H9 (cell line): ENCODE results near the gene UGT2A3. TPM values are rescaled to one million over a fixed set of nuclear protein-coding genes. Genes with fewer than 3 reads are reported as not detected.

ENCODE experiments used
- DNase-seq: peaks from one replicate; pipeline ENCODE4 v3.0.0-alpha.2; 2017
- H2AFZ ChIP-seq: one replicate; pipeline ENCODE4 v1.6.1; 2013; ENCODE audit warnings: mild to moderate bottlenecking, low read length, control low read depth, moderate library complexity
- H2AK5ac ChIP-seq: 2 replicates; pipeline ENCODE4 v1.6.1; 2013; ENCODE audit warnings: low read length, control low read depth, mixed read lengths; ENCODE audit not compliant: insufficient read length
- H2BK120ac ChIP-seq: one replicate; pipeline ENCODE4 v1.6.1; 2013; ENCODE audit warnings: low read depth, mild to moderate bottlenecking, low read length, control low read depth, inconsistent platforms; ENCODE audit not compliant: poor library complexity, severe bottlenecking
- H2BK12ac ChIP-seq: 2 replicates; pipeline ENCODE4 v1.6.1; 2013; ENCODE audit warnings: low read length, control low read depth, mixed read lengths, low read depth; ENCODE audit not compliant: insufficient read length
- H2BK15ac ChIP-seq: 2 replicates; pipeline ENCODE4 v1.6.1; 2013; ENCODE audit warnings: low read depth, low read length, control low read depth
- H2BK20ac ChIP-seq: one replicate; pipeline ENCODE4 v1.6.1; 2013; ENCODE audit warnings: low read depth, mild to moderate bottlenecking, low read length, control low read depth, inconsistent platforms; ENCODE audit not compliant: poor library complexity, severe bottlenecking
- H2BK5ac ChIP-seq: 2 replicates; pipeline ENCODE4 v1.6.1; 2013; ENCODE audit warnings: low read length, control low read depth, mixed read lengths; ENCODE audit not compliant: insufficient read length
- H3K14ac ChIP-seq: 2 replicates; pipeline ENCODE4 v1.6.1; 2013; ENCODE audit warnings: low read length, control low read depth; ENCODE audit not compliant: insufficient read depth
- H3K18ac ChIP-seq: 2 replicates; pipeline ENCODE4 v1.6.1; 2013; ENCODE audit warnings: low read depth, mild to moderate bottlenecking, mixed read lengths, low read length, control low read depth; ENCODE audit not compliant: insufficient read length
- H3K23ac ChIP-seq: 2 replicates; pipeline ENCODE4 v1.6.1; 2013; ENCODE audit warnings: low read length, control low read depth, mixed read lengths, low read depth; ENCODE audit not compliant: insufficient read length
- H3K23me2 ChIP-seq: 2 replicates; pipeline ENCODE4 v1.6.1; 2013; ENCODE audit warnings: low read depth, mild to moderate bottlenecking, mixed read lengths, low read length, control low read depth; ENCODE audit not compliant: insufficient read length, poor library complexity, severe bottlenecking
- H3K27ac ChIP-seq: 2 replicates; pipeline ENCODE4 v1.5.1; 2013; ENCODE audit warnings: low read length, control low read depth, mixed read lengths, low read depth; ENCODE audit not compliant: insufficient read length
- H3K27me3 ChIP-seq: 2 replicates; pipeline ENCODE4 v1.6.1; 2013; ENCODE audit warnings: low read length, control low read depth, inconsistent platforms; ENCODE audit not compliant: insufficient read depth
- H3K4ac ChIP-seq: 2 replicates; pipeline ENCODE4 v1.6.1; 2013; ENCODE audit warnings: low read depth, mild to moderate bottlenecking, control low read depth, inconsistent platforms, low read length, moderate library complexity
- H3K4me1 ChIP-seq: 2 replicates; pipeline ENCODE4 v1.6.1; 2013; ENCODE audit warnings: low read length, control low read depth, inconsistent platforms; ENCODE audit not compliant: insufficient read depth
- H3K4me2 ChIP-seq: 2 replicates; pipeline ENCODE4 v1.6.1; 2013; ENCODE audit warnings: low read length, control low read depth, mixed read lengths; ENCODE audit not compliant: insufficient read length, insufficient read depth
- H3K56ac ChIP-seq: 2 replicates; pipeline ENCODE4 v1.6.1; 2013; ENCODE audit warnings: low read depth, mild to moderate bottlenecking, mixed read lengths, low read length, control low read depth; ENCODE audit not compliant: insufficient read length
- H3K79me1 ChIP-seq: 2 replicates; pipeline ENCODE4 v1.6.1; 2013; ENCODE audit warnings: low read depth, mild to moderate bottlenecking, moderate library complexity, low read length, control low read depth, inconsistent platforms; ENCODE audit not compliant: insufficient read depth, poor library complexity, severe bottlenecking
- H3K79me2 ChIP-seq: 2 replicates; pipeline ENCODE4 v1.6.1; 2013; ENCODE audit warnings: low read length, control low read depth, inconsistent platforms; ENCODE audit not compliant: insufficient read depth
- H3K9ac ChIP-seq: 2 replicates; pipeline ENCODE4 v1.6.1; 2013; ENCODE audit warnings: low read length, control low read depth, mixed read lengths; ENCODE audit not compliant: insufficient read length; ENCODE audit errors: extremely low read depth
- H3K9me3 ChIP-seq: one replicate; pipeline ENCODE4 v1.6.1; 2013; ENCODE audit warnings: low read depth, low read length, inconsistent platforms; ENCODE audit not compliant: control insufficient read depth
- H3T11ph ChIP-seq: one replicate; pipeline ENCODE4 v1.6.1; 2013; ENCODE audit warnings: mild to moderate bottlenecking, low read length, control low read depth, inconsistent platforms
- H4K20me1 ChIP-seq: one replicate; pipeline ENCODE4 v1.6.1; 2013; ENCODE audit not compliant: control insufficient read depth, insufficient read length, insufficient read depth
- H4K5ac ChIP-seq: 2 replicates; pipeline ENCODE4 v1.6.1; 2013; ENCODE audit warnings: low read depth, mild to moderate bottlenecking, mixed read lengths, low read length, control low read depth; ENCODE audit not compliant: insufficient read length
- H4K8ac ChIP-seq: replicated peaks from 2 replicates; pipeline ENCODE4 v1.6.1; 2013; ENCODE audit warnings: low read length, control low read depth, mixed read lengths, low read depth; ENCODE audit not compliant: insufficient read length
- H4K91ac ChIP-seq: 2 replicates; pipeline ENCODE4 v1.6.1; 2013; ENCODE audit warnings: low read depth, mild to moderate bottlenecking, moderate library complexity, mixed read lengths, low read length, control low read depth; ENCODE audit not compliant: insufficient read length
- H3K27ac Mint-ChIP-seq, 3 experiments: 2 replicates in 2 of 3; 3 replicates in 1 of 3; pipeline ENCODE4 v1.8.0; 2020 to 2021; ENCODE audit warnings: mixed read lengths in 3 of 3, mild to moderate bottlenecking in 1 of 3, moderate library complexity in 1 of 3
- H3K27me3 Mint-ChIP-seq: 2 replicates; pipeline ENCODE4 v1.8.0; 2021; ENCODE audit warnings: low read depth, mild to moderate bottlenecking, moderate library complexity, mixed read lengths
- H3K36me3 Mint-ChIP-seq, 3 experiments: 2 replicates in 2 of 3; 3 replicates in 1 of 3; pipeline ENCODE4 v1.8.0; 2020 to 2021; ENCODE audit warnings: low read depth in 3 of 3, mixed read lengths in 3 of 3; ENCODE audit not compliant: insufficient read depth in 1 of 3
- H3K4me1 Mint-ChIP-seq, 2 experiments: 2 replicates each; pipeline ENCODE4 v1.8.0; 2020; ENCODE audit warnings: mixed read lengths in 2 of 2
- H3K4me3 Mint-ChIP-seq, 2 experiments: 2 replicates in 1 of 2; 3 replicates in 1 of 2; pipeline ENCODE4 v1.8.0; 2020 to 2021; ENCODE audit warnings: mild to moderate bottlenecking in 2 of 2, mixed read lengths in 2 of 2, moderate library complexity in 1 of 2
- H3K9me3 Mint-ChIP-seq, 2 experiments: 2 replicates in 1 of 2; 3 replicates in 1 of 2; pipeline ENCODE4 v1.8.0; 2020; ENCODE audit warnings: mild to moderate bottlenecking in 2 of 2, mixed read lengths in 2 of 2, moderate library complexity in 1 of 2
- CTCF ChIP-seq: fragments of 200-600 bp; sonication (generic); conservative IDR thresholded peaks from 3 replicates; pipeline ENCODE4 v1.8.0; 2021; ENCODE audit warnings: antibody characterized with exemption, mild to moderate bottlenecking
- WGBS: extraction: QIAGEN DNeasy Blood & Tissue Kit; methylation state at CpG from one replicate; pipeline ENCODE4 v1.1.7; 2013; ENCODE audit warnings: missing lambda C conversion rate, low lambda C conversion rate, mixed read lengths; ENCODE audit not compliant: insufficient read length; ENCODE audit errors: extremely low coverage; 5-methylcytosine and 5-hydroxymethylcytosine counted together
- total RNA-seq: library from RNA; stranded (reverse); gene quantifications from 2 replicates; pipeline ENCODE4 v1.2.1, GENCODE V29; 2021

UGT2A3 gene
- total RNA-seq, 1 experiment from 2014 or later = not detected

GRCh38 chr4:68905939-68906779 is 45.4 kb downstream of the UGT2A3 start:
- H3K23ac ChIP-seq = no peak overlapping the region
- H3K27ac Mint-ChIP-seq = peak overlapping the region; percentile 98 to 100 (median 99)
- H2BK12ac ChIP-seq = no peak overlapping the region
- H3K27me3 Mint-ChIP-seq = no peaks in the 10 kb centered on the region
- no peaks in the 10 kb centered on the region for H3K27me3 ChIP-seq
- H4K5ac ChIP-seq = peak overlapping the region; percentile 37
- H2AFZ ChIP-seq = no peak overlapping the region
- peak overlapping the region; percentile 52 for H4K91ac ChIP-seq
- no peak overlapping the region for H2BK20ac ChIP-seq
- peak overlapping the region; percentile 10 for H2BK5ac ChIP-seq
- H3K14ac ChIP-seq = peak overlapping the region; percentile 70
- no peaks in the 10 kb centered on the region for H3K9me3 ChIP-seq
- H3K56ac ChIP-seq = no peak overlapping the region
- peak overlapping the region; percentile 18 for H3K9ac ChIP-seq
- no peak overlapping the region for H2BK120ac ChIP-seq
- peak overlapping the region; percentile 29 for H4K8ac ChIP-seq
- peaks cover 14% of the 10 kb centered on the region; the same call in 1 of the 2 replicates for H3K4me1 ChIP-seq
- peak overlapping the region; percentile 59 to 76 for H3K4me3 Mint-ChIP-seq
- H3K9me3 Mint-ChIP-seq = no peaks in the 10 kb centered on the region
- peak overlapping the region; percentile 59; the same call in 1 of the 2 replicates for H3K4ac ChIP-seq
- H2BK15ac ChIP-seq = no peak overlapping the region
- DNase-seq = peak; percentile 65
- no peaks in the 10 kb centered on the region for H4K20me1 ChIP-seq
- H3K79me1 ChIP-seq = no peaks in the 10 kb centered on the region
- H3K36me3 Mint-ChIP-seq = no peaks in the 10 kb centered on the region; a peak in 2 of 7 replicates
- H3K18ac ChIP-seq = peak overlapping the region; percentile 74
- H2AK5ac ChIP-seq = no peak overlapping the region
- H3K23me2 ChIP-seq = peaks cover 4% of the 10 kb centered on the region
- peak overlapping the region; percentile 91 for H3K27ac ChIP-seq
- H3T11ph ChIP-seq = peak overlapping the region; percentile 55
- H3K79me2 ChIP-seq = no peaks in the 10 kb centered on the region
- TF ChIP-seq CTCF = no peak
- no CpG with 5 or more reads among the region's 16 CpGs for WGBS
- H3K4me2 ChIP-seq = peak overlapping the region; percentile 59
- peaks cover 46 to 49% of the 10 kb centered on the region in 2 experiments for H3K4me1 Mint-ChIP-seq
